ENCODE measurements around the gene CCNK.

Gene CCNK

GRCh38 chr14:99538733-99539132 is 57.5 kb downstream of the CCNK start:
- no peak for DNase-seq

GRCh38 chr14:99539491-99539890 is 58.3 kb downstream of the CCNK start:
- DNase-seq = no peak

GRCh38 chr14:99540196-99541032 is 59.2 kb downstream of the CCNK start:
- no peak for DNase-seq

GRCh38 chr14:99541211-99541610 is 60.0 kb downstream of the CCNK start:
- DNase-seq = no peak

GRCh38 chr14:99541677-99542470 is 60.7 kb downstream of the CCNK start:
- DNase-seq = no peak

GRCh38 chr14:99542566-99542965 is 61.4 kb downstream of the CCNK start:
- DNase-seq = no peak

- DNase-seq = no peak
These were observed 62.2 kb downstream of the CCNK start for GRCh38 chr14:99543370-99543769.

GRCh38 chr14:99543985-99544384 is 62.8 kb downstream of the CCNK start:
- DNase-seq = no peak

- DNase-seq = no peak
These were observed 63.8 kb downstream of the CCNK start for GRCh38 chr14:99544991-99545390.

- no peak for DNase-seq
These were observed 64.4 kb downstream of the CCNK start for GRCh38 chr14:99545586-99545985.

- no peak for DNase-seq
These were observed 65.1 kb downstream of the CCNK start for GRCh38 chr14:99546234-99546879.

GRCh38 chr14:99548255-99548654 is 67.0 kb downstream of the CCNK start:
- DNase-seq = no peak

GRCh38 chr14:99548871-99549515 is 67.8 kb downstream of the CCNK start:
- no peak for DNase-seq

GRCh38 chr14:99549684-99550083 is 68.5 kb downstream of the CCNK start:
- DNase-seq = no peak

GRCh38 chr14:99550387-99550992 is 69.3 kb downstream of the CCNK start:
- DNase-seq = no peak

GRCh38 chr14:99551034-99551922 is 70.1 kb downstream of the CCNK start:
- DNase-seq = no peak

- no peak for DNase-seq
These were observed 70.9 kb downstream of the CCNK start for GRCh38 chr14:99552021-99552553.

GRCh38 chr14:99552572-99553216 is 71.5 kb downstream of the CCNK start:
- no peak for DNase-seq

GRCh38 chr14:99554184-99554583 is 73.0 kb downstream of the CCNK start:
- no peak for DNase-seq

GRCh38 chr14:99554757-99555531 is 73.7 kb downstream of the CCNK start:
- DNase-seq = no peak

Measured in NCI-H1930 (cell line).